ENCODE data around the gene ANKRD13D. TPM values are rescaled to one million over a fixed set of nuclear protein-coding genes. Genes with fewer than 3 reads are reported as not detected.
A peak's percentile ranks its signal among the peaks of the same experiment; 100 is the strongest.
"Not testable (repeated sequence)": the region's sequence is repeated elsewhere in the genome, so short reads cannot be mapped to it uniquely, and the experiment has no call there.

Gene ANKRD13D
- total RNA-seq, 1 donor from 2014 or later: 12.5 TPM

DNA sequence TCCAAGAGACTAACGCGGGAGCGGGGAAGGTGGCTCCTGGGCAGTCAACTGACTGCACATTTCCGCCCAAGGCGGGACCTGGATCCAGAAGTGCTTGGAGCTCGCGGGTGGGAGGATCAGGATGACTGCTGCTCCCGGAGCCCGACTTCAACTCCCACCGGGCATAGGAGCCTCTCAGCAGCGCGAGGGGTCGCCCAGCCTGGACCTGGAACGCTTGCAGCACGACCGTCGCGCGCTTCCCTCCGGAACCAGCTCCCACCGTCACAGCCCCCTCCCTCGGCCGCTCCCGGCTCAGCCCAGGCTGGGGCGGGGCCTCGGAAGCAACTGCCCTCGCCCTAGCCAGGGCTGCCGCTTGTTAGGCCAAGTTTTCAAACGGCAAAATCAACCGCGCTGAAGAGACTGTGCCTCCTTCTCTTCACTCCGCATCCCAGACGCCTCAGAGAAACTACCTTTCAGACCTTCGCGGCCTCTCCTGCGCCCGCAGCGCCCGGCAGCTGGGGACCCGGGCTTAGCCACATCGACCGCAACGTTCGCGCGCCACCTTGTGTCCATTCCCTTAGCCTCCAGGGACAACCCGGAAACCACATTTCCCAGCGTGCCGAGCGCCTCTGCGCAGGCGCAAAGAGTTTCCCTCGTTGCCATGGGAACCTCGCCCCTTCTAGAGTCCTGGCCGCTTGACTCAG lies 28.2 kb downstream of the ANKRD13D start:
- H3K9ac ChIP-seq (ENCODE audit: low read depth in 1 of 3, low read length in 3 of 3): peak overlapping the region; percentile 70 to 86 (median 85)
- H3K27ac ChIP-seq (ENCODE audit: low read depth, low read length): peak overlapping the region; percentile 75
- no peaks in the 10 kb centered on the region for H3K9me3 ChIP-seq (ENCODE audit: control insufficient read depth in 3 of 3, low read length in 3 of 3)
- peak overlapping the region; percentile 77 to 99 (median 90) for H3K4me3 ChIP-seq (ENCODE audit: low read length in 3 of 3)
- peaks cover 0 to 9% (median 3%) of the 10 kb centered on the region in 3 donors for H3K36me3 ChIP-seq (ENCODE audit: control insufficient read depth in 3 of 3, insufficient read depth in 3 of 3, low read length in 3 of 3)
- H3K4me1 ChIP-seq (ENCODE audit: control insufficient read depth in 3 of 3, insufficient read depth in 3 of 3, low read length in 3 of 3): peaks cover 13 to 25% (median 23%) of the 10 kb centered on the region in 3 donors
- H3K27me3 ChIP-seq (ENCODE audit: control insufficient read depth in 3 of 3, insufficient read depth in 3 of 3, low read length in 3 of 3): no peaks in the 10 kb centered on the region

DNA sequence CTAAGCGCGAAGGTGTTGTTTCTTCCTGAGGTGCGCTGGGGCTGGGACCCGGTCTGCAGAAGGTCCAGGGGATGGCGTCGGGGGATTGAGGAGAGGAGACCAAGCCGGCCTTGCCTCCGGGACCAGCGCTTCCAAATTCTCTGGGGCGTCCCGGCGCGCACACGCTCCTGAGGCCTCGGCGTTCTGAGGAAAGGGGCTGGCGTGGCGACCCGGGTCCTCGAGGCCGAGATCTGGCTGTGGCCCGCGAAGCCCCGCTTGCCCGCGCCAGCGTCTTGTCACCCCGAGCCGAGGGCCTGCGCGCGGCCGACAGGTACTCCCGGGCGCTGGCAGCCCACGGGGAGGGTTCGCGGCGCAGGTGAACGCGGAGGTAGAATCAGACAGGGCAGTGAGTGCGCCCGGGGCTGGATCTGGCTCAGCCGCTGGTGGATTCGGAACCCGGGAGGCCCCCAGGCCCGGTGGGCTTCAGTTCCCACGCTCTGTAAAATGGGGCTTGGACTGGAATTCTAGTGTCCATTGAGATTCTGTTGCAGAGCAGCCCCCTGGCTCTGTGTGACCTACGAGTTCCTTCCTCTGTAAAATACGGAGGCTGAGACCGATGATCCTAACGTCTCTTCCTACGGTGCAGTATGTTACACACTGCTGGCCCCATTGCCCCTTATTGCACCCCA lies 28.9 kb downstream of the ANKRD13D start:
- peak overlapping the region; percentile 77 to 99 (median 90) for H3K4me3 ChIP-seq (ENCODE audit: low read length in 3 of 3)
- peaks cover 13 to 25% (median 23%) of the 10 kb centered on the region in 3 donors for H3K4me1 ChIP-seq (ENCODE audit: control insufficient read depth in 3 of 3, insufficient read depth in 3 of 3, low read length in 3 of 3)
- H3K27me3 ChIP-seq (ENCODE audit: control insufficient read depth in 3 of 3, insufficient read depth in 3 of 3, low read length in 3 of 3): no peaks in the 10 kb centered on the region
- peak overlapping the region; percentile 70 to 85 (median 71) for H3K9ac ChIP-seq (ENCODE audit: low read depth in 1 of 3, low read length in 3 of 3)
- peak overlapping the region; percentile 75 for H3K27ac ChIP-seq (ENCODE audit: low read depth, low read length)
- H3K9me3 ChIP-seq (ENCODE audit: control insufficient read depth in 3 of 3, low read length in 3 of 3): no peaks in the 10 kb centered on the region
- H3K36me3 ChIP-seq (ENCODE audit: control insufficient read depth in 3 of 3, insufficient read depth in 3 of 3, low read length in 3 of 3): peaks cover 0 to 10% (median 8%) of the 10 kb centered on the region in 3 donors

DNA sequence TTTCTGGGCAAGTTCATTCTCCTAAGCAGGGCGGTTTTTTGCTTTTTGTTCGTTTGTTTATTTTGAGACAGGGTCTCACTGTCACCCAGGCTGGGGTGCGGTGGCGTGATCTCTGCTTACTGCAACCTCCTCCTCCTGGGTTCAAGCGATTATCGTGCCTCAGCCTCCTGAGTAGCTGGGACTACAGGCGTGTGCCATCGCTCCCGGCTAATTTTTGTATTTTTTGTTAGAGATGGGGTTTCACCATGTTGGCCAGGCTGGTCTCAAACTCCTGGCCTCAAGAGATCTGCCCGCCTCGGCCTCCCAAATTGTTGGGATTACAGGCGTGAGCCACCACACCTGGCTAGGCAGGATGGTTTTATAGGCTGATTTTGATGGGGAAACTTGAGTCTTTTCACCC lies 29.8 kb downstream of the ANKRD13D start:
- Histone ChIP-seq H3K4me1 (ENCODE audit: control insufficient read depth in 3 of 3, insufficient read depth in 3 of 3, low read length in 3 of 3) (peaks cover 13 to 25% (median 23%) of the 10 kb centered on the region in 3 donors), H3K9ac (ENCODE audit: low read depth in 1 of 3, low read length in 3 of 3) (peak overlapping the region in 2 of 3 donors; percentile 70 to 85), H3K4me3 (ENCODE audit: low read length in 3 of 3) (peak overlapping the region in 2 of 3 donors; percentile 77 to 90)
- H3K9me3 ChIP-seq (ENCODE audit: control insufficient read depth in 3 of 3, low read length in 3 of 3); H3K27ac ChIP-seq (ENCODE audit: low read depth, low read length); H3K36me3 ChIP-seq (ENCODE audit: control insufficient read depth in 3 of 3, insufficient read depth in 3 of 3, low read length in 3 of 3); H3K27me3 ChIP-seq (ENCODE audit: control insufficient read depth in 3 of 3, insufficient read depth in 3 of 3, low read length in 3 of 3): not testable (repeated sequence)

DNA sequence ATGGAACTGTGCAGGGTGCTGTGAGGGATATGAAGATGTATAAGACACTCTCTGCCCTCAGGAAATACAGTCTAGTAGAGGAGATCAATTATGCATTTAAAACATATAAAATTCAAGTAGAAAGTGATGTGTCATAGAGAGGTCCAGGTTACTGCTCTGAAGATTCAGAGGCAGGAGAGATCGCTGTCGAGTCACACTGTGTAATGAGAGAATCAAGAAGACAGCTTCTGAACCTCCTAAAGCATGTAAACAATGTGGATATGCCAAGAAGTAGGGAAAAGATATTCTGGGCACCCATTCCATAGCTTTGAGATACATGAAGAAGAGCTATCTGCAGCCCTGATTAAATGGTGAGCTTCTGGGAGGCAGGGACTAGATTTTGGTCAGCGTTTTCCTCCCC lies 30.9 kb downstream of the ANKRD13D start:
- Histone ChIP-seq H3K36me3 (ENCODE audit: control insufficient read depth in 3 of 3, insufficient read depth in 3 of 3, low read length in 3 of 3) (peaks cover 0 to 10% (median 8%) of the 10 kb centered on the region in 3 donors), H3K9ac (ENCODE audit: low read depth in 1 of 3, low read length in 3 of 3) (no peak overlapping the region), H3K9me3 (ENCODE audit: control insufficient read depth in 3 of 3, low read length in 3 of 3) (no peaks in the 10 kb centered on the region), H3K27ac (ENCODE audit: low read depth, low read length) (no peak overlapping the region), H3K27me3 (ENCODE audit: control insufficient read depth in 3 of 3, insufficient read depth in 3 of 3, low read length in 3 of 3) (no peaks in the 10 kb centered on the region), H3K4me3 (ENCODE audit: low read length in 3 of 3) (no peak overlapping the region), H3K4me1 (ENCODE audit: control insufficient read depth in 3 of 3, insufficient read depth in 3 of 3, low read length in 3 of 3) (peaks cover 13 to 25% (median 23%) of the 10 kb centered on the region in 3 donors)

DNA sequence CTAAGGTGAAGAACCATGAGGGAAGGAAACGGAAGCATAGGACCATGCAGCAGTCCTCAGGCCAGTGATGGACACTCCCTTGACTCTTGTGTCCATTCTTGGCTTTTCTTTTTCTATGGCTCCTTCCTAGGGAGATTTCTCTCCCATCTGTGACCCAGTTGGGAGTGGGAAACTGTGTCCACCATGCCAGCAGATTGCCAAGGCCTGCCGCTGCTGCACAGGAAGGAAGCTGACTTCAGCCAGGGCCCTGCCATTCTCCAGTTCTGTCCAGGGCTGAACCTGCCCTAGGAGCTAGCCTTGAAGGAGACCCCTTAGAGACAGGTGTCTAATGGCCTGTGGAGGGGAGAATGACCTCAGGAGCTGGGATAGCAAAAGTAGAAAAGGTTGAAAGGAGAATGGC lies 31.6 kb downstream of the ANKRD13D start:
- peaks cover 13 to 25% (median 23%) of the 10 kb centered on the region in 3 donors for H3K4me1 ChIP-seq (ENCODE audit: control insufficient read depth in 3 of 3, insufficient read depth in 3 of 3, low read length in 3 of 3)
- H3K27ac ChIP-seq (ENCODE audit: low read depth, low read length): no peak overlapping the region
- H3K27me3 ChIP-seq (ENCODE audit: control insufficient read depth in 3 of 3, insufficient read depth in 3 of 3, low read length in 3 of 3): no peaks in the 10 kb centered on the region
- H3K9ac ChIP-seq (ENCODE audit: low read depth in 1 of 3, low read length in 3 of 3): no peak overlapping the region
- H3K9me3 ChIP-seq (ENCODE audit: control insufficient read depth in 3 of 3, low read length in 3 of 3): no peaks in the 10 kb centered on the region
- H3K4me3 ChIP-seq (ENCODE audit: low read length in 3 of 3): no peak overlapping the region
- peaks cover 0 to 10% (median 8%) of the 10 kb centered on the region in 3 donors for H3K36me3 ChIP-seq (ENCODE audit: control insufficient read depth in 3 of 3, insufficient read depth in 3 of 3, low read length in 3 of 3)

- peaks cover 0 to 10% (median 8%) of the 10 kb centered on the region in 3 donors for H3K36me3 ChIP-seq (ENCODE audit: control insufficient read depth in 3 of 3, insufficient read depth in 3 of 3, low read length in 3 of 3)
- H3K4me3 ChIP-seq (ENCODE audit: low read length in 3 of 3): no peak overlapping the region
- no peaks in the 10 kb centered on the region for H3K27me3 ChIP-seq (ENCODE audit: control insufficient read depth in 3 of 3, insufficient read depth in 3 of 3, low read length in 3 of 3)
- no peak overlapping the region for H3K27ac ChIP-seq (ENCODE audit: low read depth, low read length)
- no peaks in the 10 kb centered on the region for H3K9me3 ChIP-seq (ENCODE audit: control insufficient read depth in 3 of 3, low read length in 3 of 3)
- peaks cover 13 to 25% (median 23%) of the 10 kb centered on the region in 3 donors for H3K4me1 ChIP-seq (ENCODE audit: control insufficient read depth in 3 of 3, insufficient read depth in 3 of 3, low read length in 3 of 3)
- peak overlapping the region in 1 of 3 donors; percentile 51 for H3K9ac ChIP-seq (ENCODE audit: low read depth in 1 of 3, low read length in 3 of 3)
Observed at GRCh38 chr11:67321313-67321871, 32.3 kb downstream of the ANKRD13D start.

- Histone ChIP-seq H3K36me3 (ENCODE audit: control insufficient read depth in 3 of 3, insufficient read depth in 3 of 3, low read length in 3 of 3) (peaks cover 0 to 10% (median 8%) of the 10 kb centered on the region in 3 donors), H3K9ac (ENCODE audit: low read depth in 1 of 3, low read length in 3 of 3) (peak overlapping the region in 1 of 3 donors; percentile 45), H3K27me3 (ENCODE audit: control insufficient read depth in 3 of 3, insufficient read depth in 3 of 3, low read length in 3 of 3) (no peaks in the 10 kb centered on the region), H3K9me3 (ENCODE audit: control insufficient read depth in 3 of 3, low read length in 3 of 3) (no peaks in the 10 kb centered on the region), H3K4me3 (ENCODE audit: low read length in 3 of 3) (no peak overlapping the region), H3K27ac (ENCODE audit: low read depth, low read length) (no peak overlapping the region), H3K4me1 (ENCODE audit: control insufficient read depth in 3 of 3, insufficient read depth in 3 of 3, low read length in 3 of 3) (peaks cover 13 to 25% (median 20%) of the 10 kb centered on the region in 3 donors)
Observed at GRCh38 chr11:67322049-67322448, 32.9 kb downstream of the ANKRD13D start.

DNA sequence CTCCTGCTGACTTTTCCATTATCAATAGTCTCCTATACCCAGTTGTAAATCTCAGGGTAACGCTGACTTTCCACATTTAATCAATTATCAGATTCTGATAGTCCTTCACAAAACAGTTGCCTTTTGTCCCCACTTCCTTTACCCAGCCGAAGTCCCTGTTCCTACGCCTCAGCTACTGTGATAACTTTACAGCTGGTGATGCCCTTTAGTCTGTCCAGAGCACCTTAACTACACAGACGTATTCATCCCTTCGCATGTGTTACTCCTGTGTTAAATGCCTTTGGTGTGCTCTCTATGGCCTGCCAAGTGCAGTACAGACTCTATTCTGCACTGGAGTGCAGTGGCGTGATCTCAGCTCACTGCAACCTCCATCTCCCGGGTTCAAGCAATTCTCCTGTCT lies 34.4 kb downstream of the ANKRD13D start:
- Histone ChIP-seq H3K9me3 (ENCODE audit: control insufficient read depth in 3 of 3, low read length in 3 of 3) (no peaks in the 10 kb centered on the region), H3K27ac (ENCODE audit: low read depth, low read length) (no peak overlapping the region), H3K4me3 (ENCODE audit: low read length in 3 of 3) (no peak overlapping the region), H3K36me3 (ENCODE audit: control insufficient read depth in 3 of 3, insufficient read depth in 3 of 3, low read length in 3 of 3) (peaks cover 0 to 10% (median 8%) of the 10 kb centered on the region in 3 donors), H3K27me3 (ENCODE audit: control insufficient read depth in 3 of 3, insufficient read depth in 3 of 3, low read length in 3 of 3) (no peaks in the 10 kb centered on the region), H3K9ac (ENCODE audit: low read depth in 1 of 3, low read length in 3 of 3) (no peak overlapping the region), H3K4me1 (ENCODE audit: control insufficient read depth in 3 of 3, insufficient read depth in 3 of 3, low read length in 3 of 3) (peaks cover 8 to 14% (median 9%) of the 10 kb centered on the region in 3 donors)

GRCh38 chr11:67332081-67332691 lies 43.1 kb downstream of the ANKRD13D start:
- Histone ChIP-seq H3K4me1 (ENCODE audit: control insufficient read depth in 3 of 3, insufficient read depth in 3 of 3, low read length in 3 of 3) (no peaks in the 10 kb centered on the region), H3K9me3 (ENCODE audit: control insufficient read depth in 3 of 3, low read length in 3 of 3) (no peaks in the 10 kb centered on the region), H3K27ac (ENCODE audit: low read depth, low read length) (no peak overlapping the region), H3K4me3 (ENCODE audit: low read length in 3 of 3) (no peak overlapping the region), H3K9ac (ENCODE audit: low read depth in 1 of 3, low read length in 3 of 3) (no peak overlapping the region), H3K36me3 (ENCODE audit: control insufficient read depth in 3 of 3, insufficient read depth in 3 of 3, low read length in 3 of 3) (peaks cover 0 to 9% (median 0%) of the 10 kb centered on the region in 3 donors), H3K27me3 (ENCODE audit: control insufficient read depth in 3 of 3, insufficient read depth in 3 of 3, low read length in 3 of 3) (no peaks in the 10 kb centered on the region)

All from skeletal muscle tissue (tissue), 4 donors.